HG03378 (cell line): ENCODE data around the gene ATXN7L3B.

Source experiments
- ATAC-seq: cut with Tn5 transposase; IDR thresholded peaks from one replicate; pipeline ENCODE4 v1.9.1; 2021; ENCODE audit warnings: mild to moderate bottlenecking, moderate library complexity; ENCODE audit not compliant: unreplicated experiment

The ATXN7L3B gene

GRCh38 chr12:74547249-74547648, 9.6 kb downstream of the ATXN7L3B start:
- ATAC-seq: no peak

GRCh38 chr12:74551291-74551690, 13.7 kb downstream of the ATXN7L3B start:
- ATAC-seq: no peak

GRCh38 chr12:74552201-74552600, 14.6 kb downstream of the ATXN7L3B start:
- no peak for ATAC-seq

GRCh38 chr12:74559728-74560127, 22.1 kb downstream of the ATXN7L3B start:
- ATAC-seq: no peak

- no peak for ATAC-seq
Observed at GRCh38 chr12:74563927-74564326, 26.3 kb downstream of the ATXN7L3B start.

- no peak for ATAC-seq
Observed at GRCh38 chr12:74578486-74578885, 40.9 kb downstream of the ATXN7L3B start.

GRCh38 chr12:74579446-74579845, 41.8 kb downstream of the ATXN7L3B start:
- no peak for ATAC-seq

GRCh38 chr12:74579981-74580380, 42.3 kb downstream of the ATXN7L3B start:
- ATAC-seq: no peak

- ATAC-seq: no peak
Observed at GRCh38 chr12:74581439-74581838, 43.8 kb downstream of the ATXN7L3B start.

- no peak for ATAC-seq
Observed at GRCh38 chr12:74584483-74585062, 46.9 kb downstream of the ATXN7L3B start.

GRCh38 chr12:74586251-74586650, 48.6 kb downstream of the ATXN7L3B start:
- no peak for ATAC-seq
